HG02678 (cell line): ENCODE results near the gene FOXJ3.
"Not testable (repeated sequence)": the region's sequence is repeated elsewhere in the genome, so short reads cannot be mapped to it uniquely, and the experiment has no call there.

Experiments used
- ATAC-seq: cut with Tn5 transposase; IDR thresholded peaks from one replicate; pipeline ENCODE4 v1.9.1; 2021; ENCODE audit warnings: mild to moderate bottlenecking, moderate library complexity; ENCODE audit not compliant: unreplicated experiment

The FOXJ3 gene

DNA sequence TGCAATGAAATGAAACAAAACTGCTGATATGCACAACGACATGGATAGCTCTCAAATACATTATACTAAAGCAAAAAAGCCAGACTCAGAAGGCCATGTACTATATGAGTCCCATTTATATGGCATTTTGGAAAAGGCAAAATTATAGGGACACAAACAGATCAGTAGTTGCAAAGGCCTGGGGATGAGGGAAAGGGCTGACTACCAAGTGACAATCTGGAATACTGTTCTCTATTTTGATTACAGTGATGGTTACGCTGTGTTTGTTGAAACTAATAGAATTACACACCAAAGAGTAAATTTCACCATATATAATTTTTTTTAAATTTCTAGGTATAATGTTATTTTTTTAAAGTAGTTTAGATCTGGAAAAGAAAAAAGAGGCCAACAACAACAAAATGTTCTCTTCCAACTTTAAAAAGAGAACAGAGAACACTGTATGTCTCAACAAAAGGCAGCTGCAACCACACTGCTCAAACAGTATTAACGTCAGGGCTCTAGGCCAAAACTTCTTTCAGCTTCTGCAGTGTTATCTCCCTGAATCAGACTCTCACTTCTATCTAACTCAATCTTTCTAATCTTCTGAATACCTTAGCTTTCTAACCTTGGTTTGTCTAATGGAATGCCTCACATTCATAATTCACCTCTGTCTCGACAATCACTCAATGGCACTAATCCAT is 75.8 kb downstream of the FOXJ3 start:
- ATAC-seq: peak; percentile 72

DNA sequence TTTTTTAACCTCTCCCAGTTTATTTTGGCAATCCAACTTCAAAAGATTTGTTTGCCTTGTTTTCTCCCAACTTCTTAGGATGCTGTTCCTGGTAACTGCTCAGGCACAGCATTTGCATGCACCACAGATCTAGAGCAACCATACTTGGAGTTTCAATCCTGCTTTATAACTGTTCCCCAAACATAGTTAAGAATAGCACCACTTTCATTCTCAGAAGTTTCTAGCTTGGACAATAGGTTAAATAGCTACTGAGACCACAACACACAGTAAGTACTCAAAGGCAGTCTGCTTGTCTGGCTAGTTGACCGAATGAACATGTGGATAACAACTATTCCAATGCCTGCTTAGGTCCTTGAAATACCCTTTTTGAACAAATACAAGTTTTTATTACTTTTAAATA is 76.8 kb downstream of the FOXJ3 start:
- ATAC-seq: no peak

DNA sequence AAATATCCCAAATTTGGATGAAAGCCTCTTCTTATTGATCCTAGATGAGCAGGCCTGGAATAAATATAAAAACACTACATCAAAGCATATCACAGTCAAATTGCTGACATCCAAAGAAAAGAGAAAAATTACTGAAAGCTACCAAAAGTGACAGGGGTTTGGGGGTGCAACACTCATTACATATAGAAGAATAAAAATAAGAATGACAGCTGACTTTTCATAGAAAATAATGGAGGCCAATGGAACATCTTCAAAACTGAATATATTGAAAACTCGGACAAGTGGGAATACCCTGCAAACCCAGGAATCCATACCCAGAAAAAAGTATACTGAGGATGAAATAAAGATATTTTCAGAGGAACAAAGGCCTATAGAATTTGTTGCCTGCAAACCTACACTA is 84.0 kb downstream of the FOXJ3 start:
- no peak for ATAC-seq

DNA sequence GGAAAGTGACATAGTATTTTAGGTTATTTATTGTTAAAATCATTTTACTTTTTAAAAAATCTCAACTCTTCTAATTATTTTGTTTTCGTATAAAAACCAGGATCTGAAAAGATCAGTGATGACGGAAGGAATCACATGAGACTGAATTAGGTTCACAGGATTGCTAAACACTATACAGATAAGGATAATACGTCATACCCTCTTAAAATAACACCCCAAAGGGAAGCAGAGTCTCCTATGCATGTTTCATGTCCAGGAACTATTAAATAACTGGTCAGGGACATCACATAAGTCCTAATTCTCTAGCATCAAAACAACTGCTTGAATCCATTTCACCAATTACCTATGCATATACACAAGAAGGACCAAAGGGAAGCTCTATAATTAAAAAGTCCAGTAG is 84.9 kb downstream of the FOXJ3 start:
- no peak for ATAC-seq

DNA sequence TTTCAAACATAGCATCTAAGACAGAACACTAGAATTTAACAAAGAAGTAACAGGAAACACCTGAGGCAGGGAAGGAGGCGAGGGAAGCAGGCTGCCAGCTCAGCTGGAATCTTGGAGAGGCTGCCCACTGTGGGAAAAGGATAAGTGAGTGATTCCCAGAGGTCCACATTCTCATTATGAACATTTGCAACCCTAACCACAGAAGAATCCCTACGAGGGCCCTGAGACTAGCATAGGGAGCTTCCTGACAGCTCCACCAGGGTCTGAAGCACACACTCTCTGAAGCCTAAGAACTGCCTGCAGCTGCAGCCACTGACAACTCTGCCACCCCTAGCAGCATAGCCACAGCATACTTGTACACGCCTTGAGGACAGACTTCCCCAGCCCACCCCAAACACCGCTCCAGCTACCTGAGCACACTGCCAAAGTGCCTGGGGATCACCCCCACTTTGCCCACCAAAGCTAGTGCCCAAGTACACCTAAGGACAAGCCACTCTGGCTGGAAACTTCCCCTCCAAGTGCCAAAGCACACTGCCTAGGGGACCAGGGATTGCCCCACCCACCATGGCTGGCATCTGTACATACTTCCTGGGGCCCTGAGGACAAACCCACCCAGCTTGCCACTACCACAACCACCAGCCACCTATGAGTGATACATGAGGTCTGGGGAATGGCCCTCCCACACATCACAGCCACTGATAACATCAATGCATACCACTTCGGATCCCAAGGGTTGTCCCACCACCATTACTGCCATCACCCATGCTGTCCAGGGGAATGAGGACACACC is 93.9 kb downstream of the FOXJ3 start:
- ATAC-seq: no peak

DNA sequence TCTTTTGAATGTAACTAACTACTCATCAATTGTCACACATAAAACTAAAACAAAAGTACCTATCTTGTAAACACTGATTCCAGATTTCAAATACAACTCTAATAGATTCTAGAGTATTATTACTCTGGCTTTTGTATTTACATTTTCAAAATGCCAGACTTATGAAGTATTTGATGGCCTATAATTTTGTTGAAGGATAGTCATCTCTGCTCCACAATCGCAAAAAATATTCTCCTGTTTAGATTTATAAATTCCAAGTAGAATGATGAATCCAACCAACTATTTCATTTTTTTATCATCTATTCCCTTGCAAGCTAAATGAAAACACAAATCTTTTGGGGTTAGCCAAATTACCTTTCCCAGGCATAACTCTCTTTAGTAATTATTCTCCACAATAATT is 95.5 kb downstream of the FOXJ3 start:
- no peak for ATAC-seq

DNA sequence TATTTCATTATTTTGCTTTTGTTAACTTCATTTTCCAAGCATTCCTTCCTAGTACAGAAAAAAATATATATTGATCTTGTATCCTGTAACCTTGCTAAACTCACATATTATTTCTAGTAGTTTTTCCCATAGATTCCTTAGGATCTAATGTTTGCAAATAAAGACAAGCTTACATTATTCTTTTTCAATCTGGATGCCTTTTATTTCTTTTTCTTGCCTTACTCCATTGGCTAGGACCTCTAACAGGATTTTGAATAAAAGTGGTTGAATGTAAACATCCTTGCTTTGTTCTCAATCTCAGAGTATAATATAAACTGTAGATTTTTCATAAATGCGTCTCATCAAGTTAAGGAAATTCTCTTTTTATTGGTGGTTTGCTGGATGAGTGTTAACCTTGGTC is 96.0 kb downstream of the FOXJ3 start:
- no peak for ATAC-seq

DNA sequence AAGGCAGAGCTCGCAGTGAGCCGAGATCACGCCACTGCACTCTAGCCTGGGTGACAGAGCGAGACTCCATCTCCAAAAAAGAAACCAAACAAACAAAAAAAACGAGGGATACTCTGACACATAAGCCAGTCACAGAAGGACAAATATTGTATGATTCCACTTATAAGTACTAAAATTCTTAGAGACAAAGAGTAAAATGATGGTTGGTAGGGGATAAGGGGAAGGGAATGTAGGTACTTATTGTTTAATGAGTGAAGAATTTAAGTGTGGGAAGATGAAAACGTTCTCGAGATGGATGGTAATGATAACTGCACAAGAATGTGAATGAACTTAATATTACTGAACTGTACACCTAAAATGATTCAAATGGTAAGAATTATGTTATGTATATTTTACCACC is 103.8 kb downstream of the FOXJ3 start:
- ATAC-seq: no peak

DNA sequence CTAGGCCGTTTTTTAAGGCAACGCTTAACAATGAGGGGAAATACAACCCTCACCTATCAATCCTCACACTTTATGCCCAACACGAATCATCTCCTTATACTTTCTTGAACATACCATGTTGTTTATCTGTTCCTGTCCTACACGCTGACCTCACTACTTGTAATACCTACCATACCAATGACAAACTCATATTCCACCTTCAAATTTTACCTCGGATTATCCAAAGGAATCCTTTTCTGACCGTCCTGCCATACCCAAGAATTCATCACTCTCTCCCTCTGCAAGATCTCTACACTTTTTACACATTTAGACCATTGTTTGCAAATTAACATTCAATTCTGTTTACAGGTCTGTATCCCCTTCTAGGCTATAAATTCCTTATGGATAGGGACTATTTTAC is 106.1 kb downstream of the FOXJ3 start:
- ATAC-seq: no peak

DNA sequence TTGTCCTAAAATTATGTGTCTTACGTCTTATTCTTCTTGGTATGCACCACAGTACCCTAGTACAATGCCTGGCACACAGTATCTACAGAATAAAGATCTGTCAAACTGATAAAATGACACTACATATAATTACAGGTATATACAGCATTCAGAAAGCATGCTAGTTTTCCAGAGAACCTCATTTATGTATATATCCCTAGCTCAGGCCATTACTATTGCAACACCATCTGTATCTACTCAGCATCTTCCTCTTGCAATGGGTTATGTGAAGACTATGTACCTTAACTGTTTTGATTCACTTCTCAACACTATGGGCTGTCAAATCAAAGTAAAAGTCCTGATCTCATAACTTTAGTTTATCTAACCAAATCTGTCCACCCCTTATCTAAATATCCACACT is 112.0 kb downstream of the FOXJ3 start:
- ATAC-seq: no peak

DNA sequence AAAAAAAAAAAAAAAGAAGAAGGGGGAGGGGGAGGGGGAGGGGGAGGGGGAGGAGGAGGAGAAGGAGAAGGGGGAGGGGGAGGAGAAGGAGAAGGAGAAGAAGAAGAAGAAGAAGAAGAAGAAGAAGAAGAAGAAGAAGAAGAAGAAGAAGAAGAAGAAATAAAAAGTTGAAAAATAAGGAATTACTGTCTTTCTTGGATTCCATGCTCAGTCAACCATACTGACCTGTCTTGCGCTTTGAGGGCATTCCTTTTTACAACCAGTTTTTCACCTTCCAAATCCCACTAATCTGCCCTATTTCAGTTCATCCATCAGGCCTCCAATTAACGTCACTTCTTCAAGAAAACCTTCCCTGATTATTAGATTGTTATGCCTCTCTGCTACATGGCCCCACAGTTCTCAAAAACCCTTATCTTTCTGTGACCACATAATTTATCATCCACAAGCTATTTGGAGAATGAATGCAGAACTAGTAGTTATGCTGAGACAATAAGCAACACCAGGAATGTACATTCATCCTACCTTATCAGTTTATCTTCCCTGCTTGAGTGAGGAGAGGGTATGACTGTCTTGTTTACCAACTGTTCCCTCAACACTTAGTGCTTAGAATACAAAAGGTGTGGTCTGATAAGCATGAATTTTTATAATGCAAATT is 113.0 kb downstream of the FOXJ3 start:
- ATAC-seq: no peak

DNA sequence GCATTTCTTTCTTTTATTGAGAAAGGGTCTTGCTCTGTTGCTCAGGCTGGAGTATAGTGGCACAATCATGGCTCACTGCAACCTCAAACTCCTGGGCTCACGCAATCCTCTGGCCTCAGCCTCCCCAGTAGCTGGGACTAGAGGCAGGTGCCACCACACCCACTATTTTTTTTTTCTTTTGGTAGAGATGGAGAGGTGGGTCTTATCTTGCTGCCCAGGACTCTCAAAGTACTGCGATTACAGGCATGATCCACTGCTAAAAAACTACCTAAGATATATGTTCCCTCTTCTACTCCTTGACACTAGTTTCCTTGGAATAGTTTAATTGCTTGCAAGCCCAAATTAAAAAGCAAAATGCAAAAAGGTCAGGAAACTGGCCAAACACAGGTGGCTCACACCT is 113.6 kb downstream of the FOXJ3 start:
- ATAC-seq: no peak

DNA sequence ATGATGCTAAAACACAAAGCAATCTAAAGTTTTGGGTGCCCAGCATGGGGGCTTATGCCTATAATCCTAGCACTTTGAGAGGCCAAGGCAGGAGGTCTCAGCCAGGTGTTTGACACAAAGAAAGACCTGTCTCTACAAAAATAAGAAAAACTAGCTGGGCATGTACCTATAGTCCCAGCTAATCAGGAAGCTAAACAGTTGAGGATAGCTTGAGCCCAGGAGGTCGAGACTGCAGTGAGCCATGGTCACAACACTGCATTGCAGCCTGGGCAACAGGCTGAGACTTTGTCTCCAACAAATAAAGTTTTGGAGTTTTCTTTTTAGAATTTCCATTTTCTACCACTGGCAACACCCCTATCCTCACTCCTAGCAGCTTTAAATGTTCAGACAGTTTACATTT is 115.4 kb downstream of the FOXJ3 start:
- ATAC-seq: no peak

DNA sequence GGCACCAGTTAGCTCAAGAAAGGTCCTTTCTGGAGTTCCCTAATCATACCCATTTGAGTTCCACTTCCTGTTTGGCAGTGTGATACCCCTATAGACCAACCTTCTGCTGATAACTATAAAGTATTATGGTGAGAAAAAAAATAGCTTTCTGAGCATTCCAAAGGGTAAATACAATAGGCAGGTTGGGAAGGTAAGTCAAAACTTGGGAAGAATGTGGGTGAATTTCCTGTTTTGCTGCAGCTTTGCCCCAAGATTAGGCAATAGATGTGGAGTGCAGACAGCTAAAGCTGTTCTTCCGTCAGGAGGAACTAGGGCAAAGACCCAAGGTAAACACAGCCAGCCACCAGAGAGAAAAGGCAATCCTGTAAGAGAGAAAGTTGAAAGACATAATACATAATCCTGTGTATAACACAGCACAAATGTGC is 120.6 kb downstream of the FOXJ3 start:
- ATAC-seq: no peak

DNA sequence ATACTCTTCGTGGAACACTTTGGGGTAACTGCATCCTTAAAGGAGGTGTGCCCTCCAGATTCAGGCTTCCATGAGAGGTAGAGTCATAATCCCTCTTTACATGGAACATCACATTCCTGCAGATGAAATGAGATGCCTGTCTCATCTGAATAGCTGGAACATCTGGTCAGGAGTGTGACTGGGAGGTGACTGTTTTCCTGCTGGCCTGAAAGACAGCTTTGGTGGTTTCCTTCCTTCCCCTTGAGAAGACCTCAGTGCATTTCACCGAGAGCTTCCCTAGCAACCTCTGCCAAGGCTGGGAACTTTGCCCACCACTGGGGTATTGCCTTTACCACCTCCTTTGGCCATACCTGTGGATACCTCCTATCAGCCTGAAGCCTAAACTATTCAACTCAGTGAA is 123.8 kb downstream of the FOXJ3 start:
- ATAC-seq: no peak

DNA sequence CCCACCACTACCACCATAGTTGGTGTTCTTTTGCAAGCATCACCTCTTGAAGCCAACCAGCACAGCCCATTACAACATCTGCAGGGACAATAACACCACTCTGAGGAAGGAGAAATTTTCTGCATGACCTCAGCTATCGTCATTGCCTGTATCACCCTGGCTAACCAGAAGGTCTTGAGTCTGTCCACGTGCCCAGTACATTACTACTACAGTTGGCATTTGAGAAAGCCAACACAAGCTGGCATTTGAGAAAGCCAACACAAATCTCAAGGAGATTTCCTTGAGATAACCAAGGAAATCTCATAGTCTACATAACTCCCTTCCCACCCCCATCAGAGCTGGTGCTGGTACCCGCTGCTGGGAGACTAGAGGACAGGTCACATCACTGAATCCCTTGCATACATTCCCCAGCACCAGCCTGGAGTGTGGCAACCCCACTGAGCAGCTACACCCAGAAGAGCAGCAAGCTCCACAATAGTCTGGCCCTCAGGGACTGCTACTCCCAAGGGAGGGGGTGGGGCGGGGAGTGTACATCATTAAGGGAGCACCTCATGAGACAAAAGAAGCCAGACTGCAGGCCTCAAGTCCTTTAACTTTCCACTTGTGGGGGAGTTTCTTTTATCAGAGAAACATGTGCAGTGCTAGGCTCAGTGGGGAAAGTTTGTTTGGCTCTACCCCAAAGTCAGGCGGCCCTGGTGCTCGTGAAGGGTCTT is 124.5 kb downstream of the FOXJ3 start:
- ATAC-seq: no peak

DNA sequence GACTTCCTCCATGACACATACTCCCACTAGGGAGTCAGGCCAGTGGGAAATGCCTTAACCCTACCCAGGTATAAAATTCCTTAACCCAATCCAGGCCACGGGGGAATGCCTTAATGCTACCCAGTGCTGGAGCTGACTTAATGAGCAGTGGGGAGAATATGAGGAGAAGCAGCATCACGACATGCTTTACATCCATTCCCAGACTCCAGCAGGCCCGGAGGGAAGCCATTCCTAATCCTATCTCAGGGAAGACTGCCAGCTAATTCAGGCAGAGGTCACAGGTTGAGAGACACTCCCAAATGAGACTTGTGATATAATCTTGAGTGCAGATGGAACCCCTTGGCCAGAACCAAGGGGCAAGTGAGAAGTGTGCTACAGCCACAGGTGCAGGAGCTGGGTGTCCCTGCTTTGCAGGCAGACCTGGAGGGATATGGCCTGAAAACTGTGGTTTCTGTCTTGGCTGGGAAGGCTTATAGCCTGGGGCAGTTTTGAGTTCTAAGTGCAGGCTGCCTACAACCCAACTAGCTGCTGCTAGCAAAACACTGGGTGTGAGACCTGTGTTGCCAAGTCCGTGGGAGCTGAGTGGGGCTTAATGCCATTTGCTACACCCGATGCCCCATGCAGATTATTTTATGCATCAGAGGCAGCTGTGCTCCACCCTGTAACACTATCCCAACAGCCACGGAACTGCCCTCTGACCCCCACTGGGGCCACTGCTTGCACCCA is 125.3 kb downstream of the FOXJ3 start:
- no peak for ATAC-seq

DNA sequence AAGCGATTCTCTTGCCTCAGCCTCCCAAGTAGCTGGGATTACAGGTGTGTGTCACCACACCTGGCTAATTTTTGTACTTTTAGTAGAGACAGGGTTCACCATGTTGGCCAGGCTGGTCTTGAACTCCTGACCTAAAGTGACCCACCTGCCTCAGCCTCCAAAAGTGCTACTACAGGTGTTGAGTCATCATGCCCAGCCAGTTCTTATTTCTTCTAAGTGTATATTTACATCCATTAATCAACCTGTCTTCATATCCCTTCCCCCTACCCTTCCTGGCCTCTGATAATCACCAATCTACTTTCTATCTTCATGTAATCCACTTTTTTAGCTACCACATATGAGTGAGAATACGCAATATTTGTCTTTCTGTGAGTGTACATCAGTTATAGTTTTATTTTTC is 128.1 kb downstream of the FOXJ3 start:
- ATAC-seq: not testable (repeated sequence)

DNA sequence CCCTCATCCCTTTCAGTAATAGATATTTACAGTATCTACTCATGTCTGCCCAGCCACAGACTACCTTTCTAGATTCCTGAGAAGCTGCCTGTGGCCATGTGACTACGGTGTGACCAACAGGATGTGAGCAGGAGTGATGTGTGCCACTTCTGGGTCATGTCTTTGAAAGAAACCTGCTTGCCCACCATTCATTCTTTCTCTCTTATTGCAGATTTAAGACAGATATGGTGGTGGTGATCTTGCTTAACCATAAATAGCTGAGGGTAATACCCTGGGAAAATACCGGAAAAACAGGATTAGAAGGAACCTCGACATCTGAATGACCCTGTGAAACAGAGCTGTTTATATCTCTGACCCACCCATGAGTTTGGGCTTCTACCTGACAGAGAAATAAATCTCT is 128.9 kb downstream of the FOXJ3 start:
- ATAC-seq: no peak

DNA sequence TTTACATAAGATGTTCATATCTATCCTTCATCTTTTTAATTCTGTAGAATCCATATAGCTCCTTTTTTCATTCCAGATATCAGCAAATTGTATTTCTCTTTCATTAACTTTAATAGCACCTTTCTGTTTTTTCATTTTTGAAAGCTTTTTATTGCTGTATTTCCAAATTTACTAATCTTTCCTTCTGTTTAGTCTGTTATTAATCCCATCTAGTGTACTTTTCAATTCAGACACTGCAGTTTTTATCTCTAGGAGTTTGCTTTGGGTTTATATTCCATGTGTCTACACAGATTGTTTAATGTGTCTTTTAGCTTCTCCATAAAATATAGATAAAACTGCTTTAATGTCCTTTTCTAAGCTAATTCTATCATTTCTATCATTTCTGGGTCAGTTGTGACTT is 133.0 kb downstream of the FOXJ3 start:
- no peak for ATAC-seq

DNA sequence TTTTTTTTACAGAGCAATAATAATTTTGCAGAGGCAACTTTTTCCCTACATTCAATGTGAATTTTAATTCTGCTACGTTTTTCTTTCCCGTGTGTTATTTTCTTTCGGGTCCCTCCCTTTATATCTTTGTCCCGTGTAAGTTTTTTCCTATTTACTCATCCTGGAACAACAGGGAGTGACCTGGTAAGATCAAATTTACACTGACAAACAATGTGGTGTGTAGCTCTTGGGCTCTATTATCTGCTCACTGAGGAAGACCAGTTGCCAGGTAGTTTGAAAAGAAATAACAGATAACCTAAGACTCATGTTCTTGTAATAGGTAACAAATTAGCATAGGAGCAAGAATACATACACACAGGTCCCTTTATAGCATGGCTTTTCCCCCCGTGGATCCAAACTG is 136.8 kb downstream of the FOXJ3 start:
- ATAC-seq: no peak
